Astrocyte of the cerebellum (primary cell): ENCODE data around the gene HOXA6.

Experiments
- DNase-seq: peaks from one replicate; pipeline ENCODE4 v3.0.0-alpha.2; 2011; ENCODE audit warnings: low read depth
- H3K4me3 ChIP-seq: 2 replicates; pipeline ENCODE4 v1.5.1; 2011; ENCODE audit warnings: mild to moderate bottlenecking, low read depth, low read length, moderate library complexity
- CTCF ChIP-seq: IDR thresholded peaks from 2 replicates; pipeline ENCODE4 v1.5.1; 2012; ENCODE audit warnings: low read length, low read depth, moderate library complexity, mild to moderate bottlenecking; ENCODE audit errors: missing control alignments
- in situ Hi-C: cut with HindIII; loops from 2 replicates; pipeline ENCODE4 v1.10.0; 2017; ENCODE audit warnings: low sequenced_read_pairs

The HOXA6 gene

GRCh38 chr7:27160546-27161213, 13.1 kb upstream of the HOXA6 start:
- TF ChIP-seq CTCF = peak; percentile 92
- H3K4me3 ChIP-seq = peak overlapping the region; percentile 43
- in situ Hi-C loops = loop anchor here (5.0 to 25.0 kb wide), 2 partner anchors 773 to 998 kb away; partner anchors contain the start of gene NFE2L3
- peak; percentile 59 for DNase-seq

- in situ Hi-C loops = loop anchor here (5.0 to 25.0 kb wide), 2 partner anchors 773 to 998 kb away; partner anchors contain the start of gene NFE2L3
- no peak for DNase-seq
- TF ChIP-seq CTCF = no peak
- no peak overlapping the region for H3K4me3 ChIP-seq
Measured at GRCh38 chr7:27160145-27160545, 12.6 kb upstream of the HOXA6 start.

GRCh38 chr7:27159266-27160144, 11.9 kb upstream of the HOXA6 start:
- no peak for TF ChIP-seq CTCF
- H3K4me3 ChIP-seq = no peak overlapping the region
- DNase-seq = no peak
- in situ Hi-C loops = loop anchor here (5.0 to 25.0 kb wide), 2 partner anchors 772 to 997 kb away; partner anchors contain the start of gene NFE2L3

GRCh38 chr7:27158436-27159265, 11.1 kb upstream of the HOXA6 start:
- TF ChIP-seq CTCF = no peak
- in situ Hi-C loops = loop anchor here (25.0 kb wide), 1 partner anchor 996 kb away; the partner anchor contains the start of gene NFE2L3
- no peak for DNase-seq
- H3K4me3 ChIP-seq = no peak overlapping the region

- no peak for TF ChIP-seq CTCF
- DNase-seq = no peak
- in situ Hi-C loops = loop anchor here (25.0 kb wide), 1 partner anchor 996 kb away; the partner anchor contains the start of gene NFE2L3
- no peak overlapping the region for H3K4me3 ChIP-seq
Measured at GRCh38 chr7:27157702-27158431, 10.3 kb upstream of the HOXA6 start.
